HG02759 (cell line): ENCODE measurements around the gene CDK16.
A peak's percentile ranks its signal among the peaks of the same experiment; 100 is the strongest.

Source experiments
- ATAC-seq: cut with Tn5 transposase; IDR thresholded peaks from one replicate; pipeline ENCODE4 v1.9.1; 2021; ENCODE audit warnings: mild to moderate bottlenecking, moderate library complexity; ENCODE audit not compliant: unreplicated experiment

CDK16 gene

DNA sequence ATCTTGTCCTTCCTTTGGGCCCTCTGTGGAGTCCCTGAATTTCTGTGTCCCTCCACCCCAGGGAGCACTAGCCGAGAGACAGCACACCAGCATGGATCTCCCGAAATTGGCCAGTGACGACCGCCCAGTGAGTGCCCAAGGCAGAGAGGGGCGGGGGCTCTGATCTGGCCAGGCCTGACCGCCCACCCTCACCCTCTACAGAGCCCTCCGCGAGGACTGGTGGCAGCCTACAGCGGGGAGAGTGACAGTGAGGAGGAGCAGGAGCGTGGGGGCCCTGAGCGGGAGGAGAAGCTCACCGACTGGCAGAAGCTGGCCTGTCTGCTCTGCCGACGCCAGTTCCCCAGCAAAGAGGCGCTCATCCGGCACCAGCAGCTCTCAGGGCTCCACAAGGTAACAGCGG lies 33.2 kb upstream of the CDK16 start:
- no peak for ATAC-seq

DNA sequence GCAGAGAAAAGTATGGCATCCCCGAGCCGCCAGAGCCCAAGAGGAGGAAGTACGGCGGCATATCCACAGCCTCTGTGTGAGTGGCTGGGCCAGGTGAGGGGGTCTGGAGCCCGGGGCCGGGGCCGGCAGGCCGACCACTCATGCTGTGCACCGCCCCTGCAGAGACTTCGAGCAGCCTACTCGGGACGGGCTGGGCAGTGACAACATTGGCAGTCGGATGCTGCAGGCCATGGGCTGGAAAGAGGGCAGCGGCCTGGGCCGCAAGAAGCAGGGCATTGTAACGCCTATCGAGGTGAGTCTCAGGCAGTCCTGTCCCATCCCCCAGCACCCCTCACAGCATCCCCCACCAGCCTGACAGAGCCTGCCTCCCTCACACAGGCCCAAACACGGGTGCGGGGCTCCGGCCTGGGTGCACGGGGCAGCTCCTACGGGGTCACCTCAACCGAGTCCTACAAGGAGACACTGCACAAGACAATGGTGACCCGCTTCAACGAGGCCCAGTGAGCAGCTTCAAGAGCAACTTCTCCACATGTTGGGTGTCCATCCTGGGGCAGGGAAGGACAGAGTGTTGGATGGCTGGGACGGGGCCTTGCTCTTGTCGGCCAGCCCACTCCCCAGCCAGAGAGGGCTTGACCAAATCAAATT lies 32.3 kb upstream of the CDK16 start:
- ATAC-seq = no peak

DNA sequence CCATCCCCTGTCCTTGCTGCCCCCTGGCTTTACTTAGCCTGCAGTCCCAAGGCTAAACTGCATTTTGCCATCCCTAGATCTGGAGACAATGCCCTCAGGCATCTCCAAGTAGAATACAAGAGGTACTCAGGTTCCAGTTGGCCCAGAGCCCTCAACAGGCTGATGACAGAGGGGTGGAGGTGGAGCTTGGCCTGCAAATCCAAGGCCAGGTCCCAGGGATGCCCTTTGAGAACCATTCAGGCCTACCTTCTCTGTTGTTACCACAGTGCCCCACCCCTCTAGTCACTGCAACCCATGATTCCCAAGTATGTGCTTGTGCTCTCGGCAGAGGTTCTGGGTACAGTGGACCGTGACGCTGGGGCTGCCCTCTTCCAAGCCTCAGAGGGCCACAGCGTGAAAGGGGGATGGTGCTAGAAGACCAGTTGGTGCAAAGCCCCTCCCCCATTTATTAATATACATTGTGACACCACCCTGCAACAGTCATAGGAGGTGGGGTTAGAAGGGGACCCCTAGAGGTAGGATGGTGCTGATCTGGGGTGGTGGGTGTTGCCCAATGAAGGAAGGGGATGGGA lies 31.3 kb upstream of the CDK16 start:
- no peak for ATAC-seq

DNA sequence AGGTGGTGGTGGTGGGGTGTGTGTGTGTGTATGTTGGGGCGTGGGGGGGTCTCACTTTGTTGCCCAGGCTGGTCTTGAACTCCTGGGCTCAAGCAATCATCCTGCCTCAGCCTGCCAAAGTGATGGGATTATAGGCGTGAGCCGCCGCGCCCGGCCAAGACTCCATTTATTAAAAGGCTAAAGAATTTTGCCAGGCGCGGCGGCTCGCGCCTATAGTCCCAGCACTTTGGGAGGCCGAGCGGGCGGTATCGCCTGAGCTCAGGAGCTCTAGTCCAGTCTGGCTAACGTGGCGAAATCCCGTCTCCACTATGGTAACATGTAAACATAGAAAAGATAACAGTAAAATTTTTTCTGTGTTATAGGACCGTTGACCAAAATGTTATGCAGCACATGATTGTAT lies 28.6 kb upstream of the CDK16 start:
- no peak for ATAC-seq

DNA sequence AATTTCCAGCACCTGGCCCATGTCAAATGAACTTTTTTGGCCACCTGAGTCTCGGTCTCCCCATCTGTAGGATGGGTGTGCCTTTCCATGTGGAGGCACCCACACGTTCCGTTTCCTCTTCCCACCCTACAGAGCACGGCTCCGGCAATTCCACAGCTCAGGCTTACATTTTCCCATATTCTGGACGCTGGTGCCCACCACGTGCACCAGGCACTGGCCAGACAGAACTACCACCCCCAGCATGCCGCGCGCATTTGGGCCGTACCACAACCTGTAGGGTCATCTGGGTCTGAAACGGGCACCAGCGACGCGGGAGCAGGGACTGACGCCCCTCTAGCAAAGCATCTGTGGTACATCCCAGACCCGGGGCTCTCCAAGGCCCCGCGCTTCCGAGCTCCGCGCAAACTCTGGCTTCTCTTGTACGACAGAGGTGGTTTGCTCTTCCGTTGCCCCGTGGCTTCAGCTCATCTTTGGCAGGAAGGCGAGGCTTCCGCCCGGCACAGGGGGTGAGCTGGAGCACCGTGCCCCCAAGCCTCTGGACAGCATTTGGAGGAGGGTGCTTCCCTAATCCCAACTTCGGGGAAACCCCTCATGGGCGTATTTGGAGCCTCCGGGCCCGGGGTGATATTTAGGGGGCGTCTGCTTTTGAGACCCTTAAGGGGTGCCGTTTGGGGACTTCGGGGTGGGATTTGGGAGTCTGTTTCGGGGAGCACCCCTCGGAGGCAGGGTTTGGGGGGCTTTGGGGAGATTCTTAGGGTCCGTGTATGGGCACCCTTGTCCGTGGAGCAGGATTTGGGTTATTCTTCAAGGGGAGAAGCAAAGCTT lies 27.8 kb upstream of the CDK16 start:
- peak; percentile 67 for ATAC-seq

DNA sequence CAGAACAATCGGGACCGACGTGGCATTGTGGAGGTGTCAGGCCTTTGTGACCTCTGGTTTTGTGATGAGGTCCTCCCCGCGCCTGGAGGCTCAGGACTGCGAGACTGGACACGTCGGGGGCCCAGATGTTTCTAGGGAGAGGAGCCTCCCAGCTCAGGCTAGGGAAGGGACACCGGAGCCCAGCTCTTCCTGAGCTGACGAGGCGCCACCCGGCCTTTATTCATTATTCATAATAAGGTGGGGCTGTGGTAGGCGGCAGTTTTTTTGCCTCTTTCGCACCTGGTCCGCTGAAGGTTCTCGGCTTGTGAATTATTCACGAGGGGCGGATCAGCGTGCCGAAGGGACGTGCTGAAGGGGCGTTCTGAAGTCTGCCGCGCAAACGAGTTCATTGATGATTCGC lies 27.1 kb upstream of the CDK16 start:
- ATAC-seq = no peak

DNA sequence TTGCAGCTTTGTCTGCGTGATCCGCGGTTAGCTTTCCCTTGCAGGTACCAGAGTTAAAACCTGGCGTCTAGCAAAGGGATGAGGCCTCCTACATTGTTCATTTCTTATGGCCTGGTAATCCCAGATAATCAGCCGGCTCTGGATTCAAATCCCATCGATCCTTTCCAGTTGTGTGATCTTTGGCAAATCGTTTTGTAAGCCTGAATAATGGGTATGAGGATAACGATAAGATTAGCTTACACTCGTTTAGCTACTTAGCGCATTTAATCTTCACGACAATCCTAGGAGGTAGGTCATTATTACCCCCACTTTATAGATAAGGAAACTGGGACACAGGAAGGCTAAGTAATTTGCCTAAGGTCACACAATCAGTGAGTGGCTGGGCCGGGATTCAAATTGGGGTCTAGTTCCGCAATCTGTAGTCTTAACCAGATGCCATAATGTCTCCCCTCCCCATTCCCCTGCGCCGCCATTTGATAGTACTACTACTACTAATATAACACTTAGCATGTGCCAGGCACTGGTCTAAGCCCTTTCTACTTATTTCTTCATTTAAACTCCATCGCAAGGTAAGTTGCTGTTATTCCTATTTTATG lies 26.6 kb upstream of the CDK16 start:
- ATAC-seq = no peak

DNA sequence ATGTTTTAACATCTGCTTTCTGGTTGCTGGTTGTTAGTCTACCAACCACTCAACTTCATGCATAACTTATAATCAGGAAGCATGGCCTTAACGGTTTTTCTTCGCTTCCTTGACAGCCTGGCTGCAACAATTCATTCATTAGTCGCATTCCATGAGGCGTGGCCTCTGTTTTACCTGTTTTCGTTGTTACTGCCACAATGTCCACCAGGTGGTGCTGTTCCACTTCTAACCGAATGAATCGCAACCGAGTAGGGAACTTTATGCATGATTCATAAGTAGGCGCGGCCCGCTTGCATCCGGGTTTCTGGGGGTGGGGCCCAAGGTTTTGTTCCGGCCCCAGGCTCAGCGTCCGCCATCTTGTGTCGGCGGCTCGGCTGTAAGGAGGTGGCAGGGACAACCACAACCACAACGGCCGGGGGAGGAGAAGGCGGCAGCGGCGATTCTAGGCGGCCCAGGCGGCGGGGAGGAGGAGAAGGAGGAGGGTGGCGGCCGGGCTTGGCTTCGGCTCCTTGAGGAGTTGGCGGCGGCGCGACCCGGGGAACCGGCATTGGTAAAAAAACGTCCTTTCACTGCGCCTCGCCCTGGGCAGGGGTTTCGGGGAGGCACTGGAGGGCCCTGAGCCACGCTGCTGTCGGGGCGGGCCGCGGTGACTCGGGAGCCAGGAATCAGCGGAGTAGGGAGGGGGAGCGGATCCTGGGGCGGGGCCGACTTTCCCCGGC lies 24.8 kb upstream of the CDK16 start, which contains the start of gene UBA1:
UBA1 (plus strand) TSS at position 355 of the 719 bp plus-strand sequence. CDS start 4,974 bp downstream, outside the sequence.
- ATAC-seq = peak; percentile 70

DNA sequence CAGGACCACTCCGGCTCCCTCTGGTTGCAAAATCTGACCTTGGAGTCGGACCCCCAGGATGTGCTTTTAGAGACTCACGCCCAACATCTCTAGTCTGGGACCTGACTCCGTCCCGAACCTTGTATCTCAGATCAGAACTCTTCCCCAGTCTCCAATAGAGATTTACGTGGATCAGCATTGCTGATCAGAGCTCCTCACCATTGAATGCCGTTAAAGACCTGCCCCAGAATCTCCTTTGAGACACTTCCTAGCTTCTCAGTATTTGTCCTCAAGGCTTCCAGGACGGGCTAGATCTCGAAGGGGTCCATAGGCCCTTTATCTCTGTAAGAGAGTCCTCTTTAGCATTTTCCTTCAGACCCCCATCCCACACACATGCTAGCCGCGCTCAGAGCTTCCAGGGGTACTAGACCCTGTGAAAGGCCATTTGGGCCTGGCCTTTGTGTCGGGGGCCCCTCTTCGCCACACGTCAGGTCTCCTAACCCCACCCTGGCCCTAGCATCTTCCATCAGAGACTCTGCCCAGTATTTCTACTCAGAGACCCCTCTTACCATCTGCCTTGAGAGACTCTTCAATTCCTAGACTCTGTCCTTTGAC lies 24.2 kb upstream of the CDK16 start:
- no peak for ATAC-seq

DNA sequence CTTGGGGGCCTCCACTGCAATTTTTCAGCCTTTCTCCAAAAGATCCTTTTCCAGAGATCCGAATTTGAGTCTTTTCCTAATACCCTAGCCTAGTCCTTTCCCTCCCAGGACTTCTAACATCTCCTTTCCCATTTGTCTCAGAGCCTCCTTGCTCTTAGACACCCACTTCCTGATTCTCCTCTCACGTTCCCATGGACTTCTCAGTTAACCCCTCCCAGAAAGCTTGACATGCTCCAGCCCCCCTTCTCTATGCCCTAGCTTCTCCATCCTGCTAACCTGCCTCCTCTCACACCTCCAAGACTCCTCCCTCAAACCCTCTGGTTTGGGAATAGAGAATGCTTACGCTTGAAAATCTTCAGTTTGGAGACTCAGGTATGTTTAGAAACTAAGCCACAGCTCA lies 22.4 kb upstream of the CDK16 start:
- ATAC-seq = no peak

DNA sequence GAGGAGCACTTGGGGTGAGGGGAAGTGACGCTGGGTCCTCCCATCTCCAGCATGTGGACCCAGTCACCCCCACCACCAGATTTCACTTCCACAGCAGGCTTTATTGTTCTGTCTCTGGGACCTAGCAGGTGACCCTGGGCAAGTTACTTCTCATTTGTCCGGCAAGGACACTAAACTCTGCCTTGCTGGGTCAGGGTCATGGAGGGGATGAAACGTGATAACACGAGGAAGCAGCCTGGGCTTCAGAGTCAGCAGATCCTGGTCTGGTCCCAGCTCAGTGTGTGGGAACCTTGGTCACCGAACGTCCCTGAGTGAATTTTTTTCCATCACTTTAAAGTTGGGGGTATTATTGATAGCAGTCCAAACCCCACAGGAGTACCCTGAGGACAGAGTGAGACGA lies 21.0 kb upstream of the CDK16 start:
- ATAC-seq = no peak

DNA sequence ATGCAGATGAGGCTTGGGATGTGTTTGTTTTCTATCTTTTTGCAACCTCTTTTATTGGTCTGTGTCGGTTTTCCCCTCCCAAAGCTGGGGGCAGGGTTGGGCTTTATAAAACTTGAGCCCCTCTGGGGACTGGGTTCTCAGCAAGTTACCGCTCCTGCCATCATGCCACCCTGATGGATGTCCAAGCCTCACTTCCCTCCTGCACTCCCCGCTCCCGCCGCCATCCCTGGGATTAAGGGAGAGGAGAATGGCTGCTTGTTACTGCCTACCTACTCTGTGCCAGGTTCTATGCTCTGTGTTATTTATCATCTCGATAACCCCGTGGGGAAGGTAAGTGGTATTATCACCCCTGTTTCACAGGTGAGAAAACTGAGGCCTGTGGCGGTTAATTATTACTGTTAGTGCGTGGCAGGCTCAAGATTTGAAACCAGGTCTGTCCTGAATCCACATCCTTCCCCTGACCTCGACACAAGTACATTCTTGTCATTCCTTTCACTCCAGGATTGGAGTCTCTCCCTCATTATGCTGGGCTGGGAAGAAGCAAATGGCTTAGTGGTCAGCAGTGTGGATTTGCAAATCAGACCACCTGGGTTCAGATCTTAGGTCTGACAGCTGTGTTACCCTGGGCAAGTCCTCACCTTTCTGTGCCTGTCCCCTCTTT lies 20.3 kb upstream of the CDK16 start:
- ATAC-seq = no peak

DNA sequence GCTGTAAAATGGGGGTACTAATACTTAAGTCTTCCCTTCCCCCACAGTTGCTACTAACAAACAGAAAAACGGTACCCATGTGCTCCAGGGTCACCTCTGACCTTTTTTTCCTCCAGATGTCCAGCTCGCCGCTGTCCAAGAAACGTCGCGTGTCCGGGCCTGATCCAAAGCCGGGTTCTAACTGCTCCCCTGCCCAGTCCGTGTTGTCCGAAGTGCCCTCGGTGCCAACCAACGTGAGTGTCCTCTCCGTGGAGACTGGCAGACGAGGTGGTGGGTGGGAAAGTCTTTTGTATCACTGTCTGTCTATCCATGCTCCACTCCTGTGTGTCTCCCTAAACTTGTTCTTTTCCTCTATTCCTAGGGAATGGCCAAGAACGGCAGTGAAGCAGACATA lies 19.8 kb upstream of the CDK16 start:
- ATAC-seq = no peak

DNA sequence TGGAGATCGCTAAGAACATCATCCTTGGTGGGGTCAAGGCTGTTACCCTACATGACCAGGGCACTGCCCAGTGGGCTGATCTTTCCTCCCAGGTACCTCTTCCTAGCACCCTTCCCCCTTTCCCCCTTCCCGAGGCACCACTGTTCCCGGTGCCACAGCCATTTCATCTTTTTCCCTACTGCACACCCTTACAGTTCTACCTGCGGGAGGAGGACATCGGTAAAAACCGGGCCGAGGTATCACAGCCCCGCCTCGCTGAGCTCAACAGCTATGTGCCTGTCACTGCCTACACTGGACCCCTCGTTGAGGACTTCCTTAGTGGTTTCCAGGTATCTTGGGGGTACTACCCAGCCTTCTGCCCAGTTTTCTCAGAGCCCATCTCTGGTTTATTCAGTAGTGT lies 19.2 kb upstream of the CDK16 start:
- no peak for ATAC-seq

DNA sequence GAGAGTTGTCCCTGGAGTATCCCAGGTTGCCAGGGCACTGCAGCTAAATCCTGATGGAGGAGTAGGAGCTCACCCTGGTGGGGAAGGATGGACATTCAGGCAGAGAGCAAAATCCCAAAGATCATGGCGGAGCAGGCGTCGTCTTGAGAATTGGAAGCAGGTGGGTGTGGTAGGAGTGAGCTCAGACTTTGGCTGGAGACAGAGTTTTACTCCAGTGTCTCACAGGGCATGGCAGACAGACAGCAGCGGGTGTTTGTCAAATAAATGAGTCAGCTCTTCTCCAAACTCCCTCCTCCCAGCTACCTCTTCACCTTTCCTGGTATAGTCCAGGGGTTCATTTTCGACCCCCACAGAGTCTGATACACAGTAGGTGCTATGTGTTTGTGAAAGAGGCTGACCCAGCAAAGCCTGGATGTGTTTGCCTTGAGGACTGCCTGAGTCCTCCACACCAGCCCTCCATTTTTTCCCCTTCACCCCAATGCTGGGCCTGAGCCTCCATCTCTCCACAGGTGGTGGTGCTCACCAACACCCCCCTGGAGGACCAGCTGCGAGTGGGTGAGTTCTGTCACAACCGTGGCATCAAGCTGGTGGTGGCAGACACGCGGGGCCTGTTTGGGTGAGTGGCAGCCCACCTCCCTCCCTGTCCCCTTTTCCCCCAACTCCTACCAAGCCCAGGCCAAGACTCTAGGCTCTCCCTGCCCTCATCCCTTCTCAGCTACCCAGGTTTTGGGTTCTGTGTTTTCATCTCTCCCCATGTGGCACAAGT lies 17.9 kb upstream of the CDK16 start:
- ATAC-seq = no peak

DNA sequence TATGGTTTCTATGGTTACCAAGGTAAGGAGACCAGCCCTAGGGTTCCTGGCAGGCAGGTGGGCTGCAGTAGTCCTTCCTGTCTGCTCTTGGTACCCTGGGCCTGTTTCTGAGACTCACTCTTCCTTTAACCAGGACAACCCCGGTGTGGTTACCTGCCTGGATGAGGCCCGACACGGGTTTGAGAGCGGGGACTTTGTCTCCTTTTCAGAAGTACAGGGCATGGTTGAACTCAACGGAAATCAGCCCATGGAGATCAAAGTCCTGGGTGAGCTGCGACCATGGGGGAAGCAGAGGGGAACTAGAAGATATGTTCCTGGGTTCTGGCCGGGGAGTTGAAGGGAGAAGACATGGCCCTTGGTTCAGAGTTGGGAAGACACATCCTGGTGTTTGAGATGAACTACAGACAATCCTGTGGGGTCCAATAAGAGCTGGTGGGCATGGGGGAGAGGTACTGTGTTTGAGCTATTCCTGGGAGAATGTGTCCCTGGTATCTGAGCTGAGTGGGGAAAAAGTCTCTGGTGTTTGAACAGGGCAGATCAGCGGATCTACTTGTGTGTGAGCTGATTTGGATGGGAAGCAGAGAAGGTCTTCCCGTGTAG lies 17.0 kb upstream of the CDK16 start:
- ATAC-seq = no peak

DNA sequence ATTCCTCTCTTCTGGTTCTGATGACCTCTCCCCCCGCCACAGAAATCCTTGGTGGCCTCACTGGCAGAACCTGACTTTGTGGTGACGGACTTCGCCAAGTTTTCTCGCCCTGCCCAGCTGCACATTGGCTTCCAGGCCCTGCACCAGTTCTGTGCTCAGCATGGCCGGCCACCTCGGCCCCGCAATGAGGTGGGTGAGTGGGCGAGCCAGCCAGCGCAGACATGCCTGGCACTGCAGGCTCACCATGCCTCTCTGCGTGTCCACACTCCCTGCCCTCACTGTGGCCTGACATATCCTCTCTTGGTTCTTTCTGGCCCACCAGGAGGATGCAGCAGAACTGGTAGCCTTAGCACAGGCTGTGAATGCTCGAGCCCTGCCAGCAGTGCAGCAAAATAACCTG lies 16.2 kb upstream of the CDK16 start:
- ATAC-seq = no peak

DNA sequence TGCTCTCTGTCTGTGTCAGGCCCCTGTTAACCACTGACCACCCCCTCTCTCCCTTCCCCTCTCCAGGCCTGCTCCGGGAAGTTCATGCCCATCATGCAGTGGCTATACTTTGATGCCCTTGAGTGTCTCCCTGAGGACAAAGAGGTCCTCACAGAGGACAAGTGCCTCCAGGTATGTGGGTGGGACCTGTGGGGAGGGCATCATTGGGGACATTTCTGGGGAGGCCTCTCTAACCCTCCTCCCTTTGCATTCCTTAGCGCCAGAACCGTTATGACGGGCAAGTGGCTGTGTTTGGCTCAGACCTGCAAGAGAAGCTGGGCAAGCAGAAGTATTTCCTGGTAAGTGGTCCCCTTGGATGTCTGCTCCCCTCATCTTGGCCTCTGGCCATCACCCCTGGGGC lies 15.6 kb upstream of the CDK16 start:
- no peak for ATAC-seq

DNA sequence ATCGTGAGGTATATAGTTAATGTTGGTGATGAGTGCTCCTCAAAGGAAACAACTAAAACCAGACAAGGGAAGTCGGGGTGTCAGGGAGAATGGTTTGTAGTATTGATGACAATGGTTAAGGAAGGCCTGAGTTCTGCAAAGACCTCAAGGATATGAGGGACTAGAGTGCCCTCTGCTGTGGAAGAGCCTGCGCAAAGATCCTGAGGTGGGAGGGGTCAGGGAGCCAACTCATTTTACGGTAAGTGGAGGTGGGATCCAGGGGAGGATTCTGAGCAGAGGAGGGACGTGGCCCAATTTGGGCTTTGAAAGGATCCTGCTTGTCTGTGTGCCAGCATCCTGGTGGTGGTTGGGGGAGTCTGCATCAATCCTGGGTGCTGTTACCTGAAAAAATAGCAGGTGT lies 13.5 kb upstream of the CDK16 start:
- ATAC-seq = no peak
